ENCODE results near the gene PSKH1. TPM values are rescaled to one million over a fixed set of nuclear protein-coding genes. Genes with fewer than 3 reads are reported as not detected.

Gene PSKH1
- total RNA-seq, 2 experiments from 2014 or later, result 20.0 to 22.8 TPM

DNA sequence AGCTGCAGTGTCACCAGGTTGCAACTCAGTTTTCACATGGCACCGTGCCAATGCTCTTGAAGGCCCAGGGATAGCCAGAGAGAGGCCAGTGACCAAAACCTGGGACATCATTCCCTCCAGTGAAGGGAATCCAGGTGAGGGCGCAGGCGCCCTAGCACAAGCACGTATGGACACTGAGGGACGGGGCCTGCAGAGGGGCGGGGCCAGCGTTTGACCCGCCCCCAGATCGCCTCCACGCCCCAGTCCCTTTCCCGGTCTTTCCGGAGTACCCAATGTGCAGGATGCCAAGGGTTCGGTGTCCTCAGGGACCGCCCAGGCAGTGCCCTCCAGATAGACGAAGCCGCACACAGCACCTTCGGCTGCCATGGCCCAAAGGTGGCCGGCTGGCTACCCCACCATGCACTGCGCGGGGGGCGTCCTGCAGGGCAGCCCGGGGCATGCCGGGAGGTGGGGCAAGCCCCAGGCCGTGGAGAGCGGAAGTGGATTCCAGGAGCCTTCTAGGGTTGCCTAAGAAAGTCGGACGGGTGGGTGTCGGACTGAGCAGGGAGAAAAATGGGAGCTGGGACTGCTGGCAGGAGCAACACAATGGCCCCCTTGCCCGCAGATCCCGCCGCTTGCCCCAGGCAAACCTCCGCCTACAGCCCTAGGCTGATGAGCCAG lies 70.7 kb downstream of the PSKH1 start:
- Mint-ChIP-seq H3K4me1 (ENCODE audit: low read depth) (peaks cover 29% of the 10 kb centered on the region), H3K9me3 (ENCODE audit: insufficient read depth) (no peaks in the 10 kb centered on the region), H3K4me3 (no peak overlapping the region), H3K36me3 (ENCODE audit: low read depth) (peaks cover 21% of the 10 kb centered on the region), H3K27ac (no peak overlapping the region), H3K27me3 (ENCODE audit: low read depth) (no peaks in the 10 kb centered on the region)
- POLR2A ChIA-PET, result interaction anchor here (3.0 kb wide), 1 partner anchor 27 kb away, joined by 10 read pairs; the partner anchor contains the start of gene PSMB10
- CTCF ChIA-PET, result interaction anchor here (1.4 to 2.3 kb wide), 2 partner anchors 21 to 77 kb away, joined by 3 to 12 read pairs; no protein-coding TSS in a partner anchor
- DNase-seq (no peak), ATAC-seq (no peak)

DNA sequence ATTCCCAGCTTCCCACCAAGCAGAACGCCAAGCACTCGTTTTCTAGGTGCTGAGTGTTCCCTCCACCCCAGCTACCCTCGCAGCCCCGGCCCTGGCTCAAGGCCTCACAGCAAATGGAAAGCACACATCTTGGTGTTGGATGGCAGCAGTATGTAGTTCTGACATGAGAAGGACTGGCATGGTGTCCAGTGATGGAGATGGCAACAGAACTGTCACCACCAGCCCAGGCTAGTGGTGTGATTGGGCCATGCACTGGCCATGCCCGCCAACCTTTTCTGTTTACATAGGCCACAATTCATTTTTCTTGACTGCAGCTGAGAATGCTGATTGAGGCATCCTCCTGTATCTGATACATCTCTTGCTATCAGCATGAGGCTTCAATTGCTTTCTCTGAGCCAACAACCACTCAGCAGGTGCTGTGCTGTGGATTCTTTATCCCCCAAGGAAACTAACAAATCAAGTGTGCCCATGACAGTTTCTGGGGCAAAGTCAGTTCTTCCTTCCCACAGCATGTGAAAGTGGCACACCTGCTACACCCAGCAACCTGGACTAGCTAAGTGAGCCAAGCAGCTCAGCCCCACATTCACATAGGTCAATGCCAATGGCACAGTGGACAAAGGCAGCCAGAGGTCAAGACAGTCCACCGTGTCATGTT lies 71.5 kb downstream of the PSKH1 start:
- Mint-ChIP-seq H3K27ac (no peak overlapping the region), H3K36me3 (ENCODE audit: low read depth) (peaks cover 21% of the 10 kb centered on the region), H3K9me3 (ENCODE audit: insufficient read depth) (no peaks in the 10 kb centered on the region), H3K4me1 (ENCODE audit: low read depth) (peaks cover 35% of the 10 kb centered on the region), H3K4me3 (no peak overlapping the region), H3K27me3 (ENCODE audit: low read depth) (no peaks in the 10 kb centered on the region)
- POLR2A ChIA-PET, result interaction anchor here (2.9 to 3.0 kb wide), 2 partner anchors 28 to 29 kb away, joined by 10 to 25 read pairs; partner anchors contain the start of gene PSMB10
- CTCF ChIA-PET, result interaction anchor here (1.4 to 2.3 kb wide), 3 partner anchors 22 to 77 kb away, joined by 3 to 12 read pairs (median 3); no protein-coding TSS in a partner anchor
- DNase-seq (no peak), ATAC-seq (no peak)

DNA sequence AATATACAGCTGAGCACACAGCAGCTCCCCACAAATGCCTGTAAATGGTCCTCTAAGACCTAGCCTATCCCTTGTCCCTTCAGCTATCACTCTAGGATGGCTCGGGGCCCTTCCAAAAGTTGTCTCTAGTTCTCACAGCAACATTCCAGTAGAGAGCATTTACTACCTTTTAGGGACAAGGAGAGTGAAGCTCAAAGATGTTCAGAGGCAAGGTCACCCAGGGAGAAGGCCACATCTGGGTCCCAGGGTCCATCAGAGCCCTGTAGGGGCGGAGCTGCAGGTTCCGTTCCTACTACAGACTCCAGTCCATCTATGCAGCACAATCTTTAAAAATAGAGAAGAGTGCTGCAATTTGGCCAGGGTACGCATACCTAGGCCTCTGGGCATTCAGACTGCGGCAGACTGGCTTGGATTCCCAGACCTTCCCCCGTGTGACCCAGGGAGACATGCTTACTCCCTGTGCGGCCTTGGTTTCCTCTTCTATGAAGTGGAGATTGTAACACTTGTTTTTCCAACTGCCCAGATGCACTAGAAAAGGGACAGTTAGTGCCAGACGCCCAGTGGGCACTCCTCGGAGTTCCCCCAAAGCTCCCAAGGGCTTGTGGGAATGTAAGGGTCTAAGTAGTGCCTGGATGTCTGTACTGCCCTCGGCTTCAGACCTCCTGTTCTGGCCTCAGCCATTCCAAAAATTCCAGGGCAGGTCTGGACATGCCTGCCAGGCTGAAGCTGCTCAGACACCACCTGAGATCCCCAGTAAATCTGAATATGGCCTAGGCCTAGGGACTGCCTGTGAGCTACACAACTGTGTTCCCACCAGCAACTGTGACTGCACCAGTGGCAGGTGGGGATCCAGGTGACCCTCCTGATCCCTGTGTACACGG lies 72.9 kb downstream of the PSKH1 start:
- ChIA-PET POLR2A (interaction anchor here (0.6 to 2.9 kb wide), 3 partner anchors 18 to 260 kb away, joined by 3 to 25 read pairs (median 10); partner anchors contain the start of gene PSMB10), CTCF (interaction anchor here (1.0 to 2.3 kb wide), 5 partner anchors 25 to 150 kb away, joined by 3 to 12 read pairs (median 6); no protein-coding TSS in a partner anchor)
- H3K4me1 Mint-ChIP-seq (ENCODE audit: low read depth), result peaks cover 38% of the 10 kb centered on the region
- H3K27ac Mint-ChIP-seq, result no peak overlapping the region
- no peak overlapping the region for H3K4me3 Mint-ChIP-seq
- peaks cover 17% of the 10 kb centered on the region for H3K36me3 Mint-ChIP-seq (ENCODE audit: low read depth)
- H3K9me3 Mint-ChIP-seq (ENCODE audit: insufficient read depth), result no peaks in the 10 kb centered on the region
- no peak for DNase-seq
- ATAC-seq, result no peak
- H3K27me3 Mint-ChIP-seq (ENCODE audit: low read depth), result no peaks in the 10 kb centered on the region

DNA sequence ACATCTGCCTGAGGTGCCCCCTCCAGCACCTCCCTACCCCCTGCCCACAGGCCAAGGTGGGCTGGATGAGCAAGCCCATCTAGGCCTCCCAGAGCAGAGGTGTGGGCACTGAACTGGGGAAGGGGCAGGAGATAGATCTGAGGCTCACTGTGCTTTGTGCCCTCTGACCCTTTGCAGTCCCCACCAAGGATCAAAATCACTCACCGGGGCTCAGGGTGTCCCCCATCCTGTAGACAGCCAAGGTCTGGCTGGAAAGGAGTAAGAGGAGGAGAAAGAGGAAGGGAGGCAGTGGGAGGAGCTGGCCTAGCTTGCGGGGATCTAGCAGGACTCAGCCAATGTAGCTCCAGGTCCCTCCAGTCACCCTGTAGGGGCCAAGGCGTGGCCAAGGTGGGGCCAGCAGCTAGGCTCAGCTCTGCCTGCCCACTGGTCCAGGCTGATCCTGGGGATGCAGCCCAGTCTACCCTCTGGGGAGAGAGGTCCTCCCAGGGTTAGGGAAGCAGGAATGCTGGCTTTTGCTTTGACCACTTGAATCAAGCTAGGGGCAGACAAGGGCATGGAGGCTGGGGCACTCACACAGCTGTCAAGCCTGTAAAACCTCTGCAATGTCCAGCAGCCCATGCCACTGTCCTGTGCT lies 73.6 kb downstream of the PSKH1 start:
- Mint-ChIP-seq H3K9me3 (ENCODE audit: insufficient read depth) (no peaks in the 10 kb centered on the region), H3K27ac (peak overlapping the region; percentile 98), H3K4me3 (peak overlapping the region; percentile 98), H3K4me1 (ENCODE audit: low read depth) (peaks cover 38% of the 10 kb centered on the region), H3K36me3 (ENCODE audit: low read depth) (peaks cover 15% of the 10 kb centered on the region), H3K27me3 (ENCODE audit: low read depth) (no peaks in the 10 kb centered on the region)
- DNase-seq (no peak), ATAC-seq (no peak)
- ChIA-PET CTCF (interaction anchor here (1.0 to 1.5 kb wide), 4 partner anchors 25 to 151 kb away, joined by 3 to 7 read pairs (median 5); no protein-coding TSS in a partner anchor), POLR2A (interaction anchor here (0.7 to 2.9 kb wide), 4 partner anchors 17 to 39 kb away, joined by 3 to 25 read pairs (median 6); partner anchors contain the start of genes DPEP2 and PSMB10)

DNA sequence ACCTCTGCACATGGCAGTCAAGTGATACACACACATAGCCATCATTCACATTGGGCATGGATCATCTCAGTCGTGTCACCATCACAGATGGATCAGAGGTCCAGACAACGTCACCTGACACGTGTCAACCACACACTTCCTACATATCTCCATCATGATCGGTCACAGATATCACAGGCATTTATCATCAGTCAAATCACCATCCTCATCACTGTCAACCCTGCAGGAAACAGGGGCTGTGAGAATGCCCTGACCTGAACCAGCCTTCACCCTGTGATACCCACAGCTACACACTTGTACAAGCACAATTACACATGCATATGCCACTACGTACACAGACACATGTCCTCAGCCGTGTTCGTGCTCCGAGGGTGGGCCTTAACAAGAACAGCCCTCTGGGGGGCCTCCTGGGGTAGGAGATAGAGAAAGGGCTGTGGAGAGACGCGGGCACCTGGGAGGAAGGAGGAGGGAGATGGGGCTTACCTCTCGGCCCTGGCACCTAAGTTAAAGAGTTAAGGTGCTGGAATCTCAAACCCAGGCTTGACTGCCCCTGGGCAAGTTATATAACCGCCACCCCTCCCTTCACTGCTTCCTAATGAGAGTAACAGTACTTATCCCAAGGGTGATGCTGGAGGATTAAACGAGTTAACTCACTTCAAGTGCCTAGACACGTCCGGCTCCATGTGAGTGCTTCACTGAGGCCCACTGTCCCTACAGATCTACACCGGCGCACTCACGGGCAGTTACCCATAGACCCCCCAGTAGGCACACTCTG lies 74.3 kb downstream of the PSKH1 start:
- Mint-ChIP-seq H3K27ac (peak overlapping the region; percentile 98), H3K36me3 (ENCODE audit: low read depth) (peaks cover 8% of the 10 kb centered on the region), H3K9me3 (ENCODE audit: insufficient read depth) (no peaks in the 10 kb centered on the region), H3K27me3 (ENCODE audit: low read depth) (no peaks in the 10 kb centered on the region), H3K4me3 (peak overlapping the region; percentile 98), H3K4me1 (ENCODE audit: low read depth) (peaks cover 38% of the 10 kb centered on the region)
- ChIA-PET POLR2A (interaction anchor here (0.7 to 2.9 kb wide), 7 partner anchors 17 to 121 kb away, joined by 3 to 25 read pairs (median 3); partner anchors contain the start of genes DPEP2 and PSMB10), CTCF (interaction anchor here (1.0 to 1.4 kb wide), 4 partner anchors 26 to 74 kb away, joined by 3 to 7 read pairs (median 4); no protein-coding TSS in a partner anchor)
- DNase-seq (peak; percentile 60), ATAC-seq (peak; percentile 11)

DNA sequence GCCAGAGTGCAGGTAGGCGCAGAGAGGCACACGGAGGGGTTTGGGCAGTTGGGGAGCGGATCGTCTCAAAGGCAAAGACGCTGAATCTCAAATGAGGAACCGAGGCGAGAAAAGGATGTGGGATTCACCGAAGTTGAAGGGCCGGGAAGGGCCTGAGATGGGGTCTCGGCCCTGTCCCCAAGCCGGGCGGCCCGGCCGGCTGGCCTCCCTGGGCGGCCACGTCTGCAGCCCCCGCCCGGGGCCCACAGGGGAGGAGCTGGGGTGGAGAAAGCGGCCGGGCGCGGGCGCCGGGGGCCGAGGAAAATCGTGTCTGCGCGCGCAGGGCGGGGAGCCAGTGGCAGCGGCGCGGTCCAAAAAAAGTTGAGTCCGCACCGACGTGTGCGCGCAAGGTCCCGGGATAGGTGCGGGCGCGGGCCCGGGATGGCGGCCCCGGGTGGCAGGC lies 74.9 kb downstream of the PSKH1 start:
- peak overlapping the region; percentile 98 for H3K27ac Mint-ChIP-seq
- peaks cover 38% of the 10 kb centered on the region for H3K4me1 Mint-ChIP-seq (ENCODE audit: low read depth)
- no peaks in the 10 kb centered on the region for H3K9me3 Mint-ChIP-seq (ENCODE audit: insufficient read depth)
- ChIA-PET CTCF (interaction anchor here (1.2 to 2.4 kb wide), 4 partner anchors 16 to 99 kb away, joined by 4 to 7 read pairs (median 5); partner anchors contain the start of genes DDX28 and DUS2), POLR2A (interaction anchor here (0.6 to 2.6 kb wide), 6 partner anchors 16 to 308 kb away, joined by 3 to 10 read pairs (median 3); partner anchors contain the start of genes ACD and PSMB10)
- peaks cover 2% of the 10 kb centered on the region for H3K36me3 Mint-ChIP-seq (ENCODE audit: low read depth)
- DNase-seq (peak; percentile 48), ATAC-seq (peak; percentile 32)
- no peaks in the 10 kb centered on the region for H3K27me3 Mint-ChIP-seq (ENCODE audit: low read depth)
- H3K4me3 Mint-ChIP-seq, result peak overlapping the region; percentile 98

DNA sequence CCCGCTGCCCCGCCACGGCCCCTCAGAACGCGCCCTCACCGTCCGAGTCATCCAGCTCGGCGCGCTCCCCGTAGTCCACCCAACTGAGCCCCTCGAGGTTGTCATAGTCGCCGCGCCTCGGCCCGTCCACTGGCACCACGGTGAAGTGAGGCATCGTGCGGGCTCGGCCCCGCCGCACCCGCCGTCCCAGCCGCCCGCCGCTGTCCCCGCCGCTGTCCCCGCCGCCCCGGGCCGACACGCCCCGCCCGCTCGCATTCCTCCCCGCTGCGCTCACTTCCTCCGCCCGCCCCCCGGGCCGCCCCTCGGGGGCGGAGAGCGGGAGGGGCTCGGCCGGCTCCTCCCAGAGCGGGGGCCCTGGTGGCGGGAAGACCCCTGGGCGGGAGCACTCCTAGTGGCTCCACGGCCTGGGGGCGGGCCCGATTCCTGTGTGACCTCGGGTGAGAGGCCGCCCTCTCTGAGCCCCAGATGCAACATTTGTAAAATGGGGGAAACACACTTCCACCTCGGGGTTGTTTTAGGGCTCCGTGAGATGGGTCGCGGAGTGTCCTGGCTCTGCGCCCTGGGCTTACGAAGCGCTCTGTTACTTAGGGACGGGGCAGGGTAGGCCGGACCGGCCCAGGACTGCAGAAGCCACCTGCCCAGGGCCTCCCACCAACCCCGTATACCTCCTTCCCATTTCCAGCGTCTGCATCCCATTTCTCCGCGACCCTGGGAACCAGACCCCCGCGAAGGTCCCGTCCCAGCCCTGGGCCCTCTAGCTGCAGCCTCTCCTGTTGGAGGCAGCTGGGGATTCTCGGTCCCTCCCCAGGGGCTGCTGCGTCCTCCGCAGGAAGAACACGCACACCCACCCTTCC lies 75.6 kb downstream of the PSKH1 start, which contains the start of gene SLC12A4:
TSS of gene SLC12A4 (minus strand) at position 238 of the 854 bp plus-strand sequence. CDS start at position 154, 84 bp downstream.
- ChIA-PET CTCF (interaction anchor here (1.0 to 2.4 kb wide), 7 partner anchors 16 to 448 kb away, joined by 3 to 7 read pairs (median 4); partner anchors contain the start of genes DDX28 and DUS2), POLR2A (interaction anchor here (0.6 to 2.6 kb wide), 8 partner anchors 13 to 309 kb away, joined by 3 to 10 read pairs (median 4); partner anchors contain the start of genes ACD, DDX28, DUS2 and PSMB10)
- DNase-seq (peak; percentile 93), ATAC-seq (peak; percentile 88)
- no peaks in the 10 kb centered on the region for H3K27me3 Mint-ChIP-seq (ENCODE audit: low read depth)
- H3K27ac Mint-ChIP-seq, result peak within 1 kb of the TSS; percentile 98
- peaks cover 38% of the 10 kb centered on the region for H3K4me1 Mint-ChIP-seq (ENCODE audit: low read depth)
- no peaks in the 10 kb centered on the region for H3K9me3 Mint-ChIP-seq (ENCODE audit: insufficient read depth)
- peaks cover 2% of the 10 kb centered on the region for H3K36me3 Mint-ChIP-seq (ENCODE audit: low read depth)
- peak within 1 kb of the TSS; percentile 98 for H3K4me3 Mint-ChIP-seq

DNA sequence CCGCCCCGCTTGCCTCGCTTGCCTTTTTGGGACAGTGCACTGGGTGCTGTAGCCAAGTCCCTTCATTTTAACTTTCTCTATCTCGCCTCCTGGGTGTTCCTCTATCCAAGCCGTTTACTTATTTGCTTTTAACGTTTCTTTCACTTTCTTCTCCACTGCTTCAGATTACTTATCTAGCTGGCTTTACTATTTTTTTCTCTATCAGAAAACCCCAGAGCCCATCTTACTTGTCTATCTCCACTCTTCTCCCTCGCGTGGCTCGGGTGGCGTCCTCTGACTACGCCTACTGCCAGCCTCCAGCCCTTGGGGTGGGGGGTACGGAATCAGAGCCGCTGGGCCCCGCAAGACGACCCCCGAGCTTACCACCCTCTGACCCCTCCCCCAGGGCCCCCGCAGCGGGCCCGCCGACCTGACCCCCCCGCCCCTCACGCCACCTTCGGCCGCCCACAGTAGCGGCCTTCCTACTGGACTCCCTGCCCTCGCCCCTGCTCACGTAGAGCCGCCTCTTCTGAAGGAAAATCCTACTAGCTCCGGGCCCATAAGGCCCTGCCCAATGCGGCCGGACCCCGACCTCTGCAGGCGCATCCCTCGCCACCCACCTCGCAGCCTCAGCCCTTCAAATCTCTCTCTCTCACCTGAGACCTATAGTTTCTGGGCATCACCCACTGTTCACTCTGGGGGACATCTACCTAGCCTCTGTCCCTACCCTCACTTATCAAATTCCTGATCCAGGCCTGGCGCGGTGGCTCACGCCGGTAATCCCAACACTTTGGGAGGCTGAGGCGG lies 76.4 kb downstream of the PSKH1 start:
- H3K36me3 Mint-ChIP-seq (ENCODE audit: low read depth), result peaks cover 2% of the 10 kb centered on the region
- ChIA-PET POLR2A (interaction anchor here (1.0 to 2.0 kb wide), 4 partner anchors 12 to 96 kb away, joined by 3 to 7 read pairs (median 5); partner anchors contain the start of genes DDX28, DUS2 and PSMB10), CTCF (interaction anchor here (1.0 to 2.4 kb wide), 6 partner anchors 12 to 449 kb away, joined by 3 to 7 read pairs (median 4); partner anchors contain the start of genes DDX28 and DUS2)
- H3K27me3 Mint-ChIP-seq (ENCODE audit: low read depth), result no peaks in the 10 kb centered on the region
- H3K9me3 Mint-ChIP-seq (ENCODE audit: insufficient read depth), result no peaks in the 10 kb centered on the region
- DNase-seq (no peak), ATAC-seq (no peak)
- peak overlapping the region; percentile 87 for H3K27ac Mint-ChIP-seq
- H3K4me1 Mint-ChIP-seq (ENCODE audit: low read depth), result peaks cover 38% of the 10 kb centered on the region
- peak overlapping the region; percentile 98 for H3K4me3 Mint-ChIP-seq

Measured in activated CD8-positive, alpha-beta T cell treated with anti-CD3 and anti-CD28 coated beads, Interleukin-2, amount 10 ng/mL, durations not matched to agents 7 days and 5 days (primary cell).